HepG2 (cell line): ENCODE results near the gene PPP1R13B. TPM values are rescaled to one million over a fixed set of nuclear protein-coding genes. Genes with fewer than 3 reads are reported as not detected.

Source experiments
- ATAC-seq: fragments of 200-7000 bp; cut with Tn5 transposase; 3 replicates; pipeline ENCODE4 v1.9.1; 2020; ENCODE audit warnings: mild to moderate bottlenecking, moderate library complexity
- BruUV-seq: library from RNA; stranded (reverse); fragments of 400-500 nt; replicated peaks from 2 replicates; lab custom pipeline; 2021; lab: Mats Ljungman, UMichigan
- CTCF ChIA-PET: fragments of 300-600 bp; formaldehyde crosslinking; extraction: SDS; loops from one replicate; lab custom pipeline; 2021; ENCODE audit warnings: low total read pairs, inconsistent platforms, low intra/inter-chr PET ratio; lab: Yijun Ruan, JAX
- POLR2A ChIA-PET: fragments of 350-600 bp; sonication (Branson Sonifier 250); formaldehyde crosslinking; loops from one replicate; lab custom pipeline; 2020; ENCODE audit warnings: antibody characterized with exemption, inconsistent platforms; lab: Yijun Ruan, JAX
- DNase-seq: peaks from one replicate; pipeline ENCODE4 v3.0.0-alpha.2; 2015; ENCODE audit warnings: low spot score
- FAIRE-seq: peaks from 3 replicates; lab custom pipeline; 2011; peaks lifted over from hg19 to GRCh38; lab: Jason Lieb, UNC
- H2AFZ ChIP-seq: one replicate; pipeline ENCODE4 v1.6.1; 2011; ENCODE audit warnings: low read length, inconsistent platforms
- H3K27ac ChIP-seq: fragments of 300-600 bp; 3 replicates; pipeline ENCODE4 v1.8.0; 2011; ENCODE audit warnings: mixed run types, mild to moderate bottlenecking, mixed read lengths, low read length, inconsistent platforms; ENCODE audit not compliant: insufficient read depth; ENCODE audit errors: extremely low read length
- H3K27me3 ChIP-seq, 2 experiments: fragments of 200-600 bp in 1 of 2; 2 replicates in 1 of 2; 3 replicates in 1 of 2; pipeline versions ENCODE4 v1.6.0 to v1.8.0; 2011; ENCODE audit warnings: low read length in 2 of 2, mild to moderate bottlenecking in 2 of 2, moderate library complexity in 2 of 2, inconsistent platforms in 1 of 2; ENCODE audit not compliant: insufficient read depth in 2 of 2, control insufficient read depth in 1 of 2
- H3K36me3 ChIP-seq, 2 experiments: fragments of 200-600 bp in 1 of 2; replicated peaks in 1 of 2; 2 replicates in 1 of 2; 3 replicates in 1 of 2; pipeline versions ENCODE4 v1.5.1 to v1.8.0; 2011; ENCODE audit warnings: low read length in 2 of 2, inconsistent platforms in 1 of 2; ENCODE audit not compliant: insufficient read depth in 2 of 2, control insufficient read depth in 1 of 2
- H3K4me1 ChIP-seq: 2 replicates; pipeline ENCODE4 v1.5.1; 2012; ENCODE audit warnings: low read length, inconsistent platforms; ENCODE audit not compliant: insufficient read depth
- H3K4me2 ChIP-seq: 2 replicates; pipeline ENCODE4 v1.6.0; 2011; ENCODE audit warnings: low read depth, low read length, inconsistent platforms
- H3K4me3 ChIP-seq, 3 experiments: fragments of 200-600 bp in 1 of 3; sonication (generic), shearing (Covaris generic) in 1 of 3; replicated peaks in 1 of 3; 2 replicates each; pipeline ENCODE4 v1.5.1; 2011 to 2016; ENCODE audit warnings: low read length in 3 of 3, inconsistent platforms in 2 of 3, low read depth in 2 of 3, mild to moderate bottlenecking in 2 of 3, control low read depth in 1 of 3, mixed read lengths in 1 of 3; ENCODE audit not compliant: insufficient read depth in 1 of 3
- H3K79me2 ChIP-seq: one replicate; pipeline ENCODE4 v1.6.1; 2011; ENCODE audit warnings: low read length, inconsistent platforms; ENCODE audit not compliant: insufficient read depth
- H3K9ac ChIP-seq: 2 replicates; pipeline ENCODE4 v1.6.0; 2011; ENCODE audit warnings: mild to moderate bottlenecking, low read depth, low read length, inconsistent platforms; ENCODE audit not compliant: insufficient read depth
- H3K9me3 ChIP-seq: 2 replicates; pipeline ENCODE4 v1.5.1; 2012; ENCODE audit warnings: mild to moderate bottlenecking, low read length
- H4K20me1 ChIP-seq: 2 replicates; pipeline ENCODE4 v1.6.0; 2011; ENCODE audit warnings: inconsistent platforms, mild to moderate bottlenecking, low read length, moderate library complexity; ENCODE audit not compliant: insufficient read depth
- AGO2 ChIP-seq: fragments of 200-400 bp; formaldehyde crosslinking; optimal IDR thresholded peaks from 2 replicates; pipeline ENCODE3; 2017; ENCODE audit warnings: mild to moderate bottlenecking, low read depth, low read length, moderate library complexity
- ARID4A ChIP-seq: sonication (generic); formaldehyde crosslinking; IDR thresholded peaks from 2 replicates; pipeline ENCODE4 v1.5.0; 2020; ENCODE audit warnings: mild to moderate bottlenecking, missing genetic modification reagents, borderline replicate concordance
- PRDM4 ChIP-seq: sonication (generic); formaldehyde crosslinking; IDR thresholded peaks from 2 replicates; pipeline ENCODE4 v1.9.0; 2021; ENCODE audit warnings: missing genetic modification reagents, borderline replicate concordance
- SRY ChIP-seq: sonication (generic); formaldehyde crosslinking; IDR thresholded peaks from 2 replicates; pipeline ENCODE4 v1.8.0; 2022; ENCODE audit warnings: mild to moderate bottlenecking, missing genetic modification reagents
- TFE3 ChIP-seq: IDR thresholded peaks from 2 replicates; pipeline ENCODE4 v1.6.1; 2016
- ZNF10 ChIP-seq: sonication (generic); formaldehyde crosslinking; IDR thresholded peaks from 2 replicates; pipeline ENCODE4 v1.4.0; 2020; ENCODE audit warnings: mild to moderate bottlenecking, low read depth, missing genetic modification reagents, borderline replicate concordance
- WGBS: methylation state at CpG from one replicate; pipeline ENCODE4 v1.1.6; 2017; ENCODE audit warnings: low lambda C conversion rate; 5-methylcytosine and 5-hydroxymethylcytosine counted together
- in situ Hi-C: cut with HindIII; loops from 2 replicates; pipeline ENCODE4 v1.10.0; 2017; ENCODE audit warnings: low pct_unique_long_range_greater_than_20kb; ENCODE audit not compliant: extremely low pct_ligation_motif_present
- intact Hi-C: fragments of 100-400 bp; cut with micrococcal nuclease; formaldehyde crosslinking; loops from one replicate; pipeline ENCODE4 v1.10.0; 2022; ENCODE audit not compliant: unreplicated experiment
- polyA plus RNA-seq, 8 experiments: library from polyadenylated mRNA; depleted of rRNA in 3 of 8; stranded (reverse) in 7 of 8; unstranded in 1 of 8; fragments of >200 nt; fragmentation: Illumina TruSeq in 4 of 8; extraction: Trizol in 4 of 8; gene quantifications; 2 replicates each; pipeline versions ENCODE4 v1.2.1 to v1.2.3, GENCODE V29; 2011 to 2016; ENCODE audit warnings: low read depth in 4 of 8, missing spikeins in 1 of 8, mixed read lengths in 1 of 8; ENCODE audit not compliant: insufficient read depth in 1 of 8
- total RNA-seq, 5 experiments: library from RNA; depleted of rRNA; stranded (reverse); fragments of >200 nt; fragmentation: Illumina TruSeq; extraction: Trizol; gene quantifications; 2 replicates each; pipeline ENCODE4 v1.2.3, GENCODE V29; 2016; ENCODE audit warnings: low read depth in 1 of 5

PPP1R13B gene
- total and polyA plus RNA-seq, 2 of the 13 experiments (the other 11 are each of a cell fraction or from before 2014, with no cell fraction given) = 4.6 to 9.4 TPM

- BruUV-seq = no TSS peak
- no peak for FAIRE-seq
Observed at GRCh38 chr14:103709814-103710213, 137.6 kb downstream of the PPP1R13B start.

GRCh38 chr14:103708750-103709187 lies 138.6 kb downstream of the PPP1R13B start:
- Histone ChIP-seq H3K27ac (no peak overlapping the region), H3K4me3 (no peak overlapping the region), H3K9me3 (no peaks in the 10 kb centered on the region), H2AFZ (no peak overlapping the region), H3K4me2 (no peak overlapping the region), H3K9ac (no peak overlapping the region), H4K20me1 (no peaks in the 10 kb centered on the region), H3K79me2 (peaks cover 1% of the 10 kb centered on the region), H3K36me3 (peaks cover 7 to 35% of the 10 kb centered on the region in 2 experiments; a peak in 3 of 5 replicates), H3K27me3 (no peaks in the 10 kb centered on the region; a peak in 1 of 5 replicates), H3K4me1 (peaks cover 6% of the 10 kb centered on the region)
- no peak for ATAC-seq
- FAIRE-seq = no peak
- ChIA-PET CTCF (no interaction called here), POLR2A (no interaction called here)
- BruUV-seq = no TSS peak
- intact Hi-C loops = no loop called here
- WGBS = over 99% methylated on average over 17 of the region's 18 CpGs
- no peak for DNase-seq
- in situ Hi-C loops = no loop called here
- TF ChIP-seq ZNF10 (CRISPR knock-in tag) = no peak
- no peak for TF ChIP-seq TFE3 (CRISPR knock-in tag)
- 0 out of 2 replicates have a peak, but pooled peaks have one; percentile 20 for TF ChIP-seq ARID4A (CRISPR knock-in tag)
- TF ChIP-seq SRY (CRISPR knock-in tag) = no peak

More at GRCh38 chr14:103709814-103710213, 137.6 kb downstream of the PPP1R13B start:
- H3K4me2 ChIP-seq = no peak overlapping the region
- DNase-seq (no peak), ATAC-seq (no peak)
- H3K9ac ChIP-seq = no peak overlapping the region
- peaks cover 7 to 34% of the 10 kb centered on the region in 2 experiments; a peak in 3 of 5 replicates for H3K36me3 ChIP-seq
- no peaks in the 10 kb centered on the region; a peak in 1 of 5 replicates for H3K27me3 ChIP-seq
- no peak overlapping the region for H2AFZ ChIP-seq
- intact Hi-C loops = no loop called here
- H3K4me3 ChIP-seq = no peak overlapping the region
- no peaks in the 10 kb centered on the region for H3K9me3 ChIP-seq
- ChIA-PET CTCF (no interaction called here), POLR2A (no interaction called here)
- H3K79me2 ChIP-seq = peaks cover 6% of the 10 kb centered on the region
- H3K4me1 ChIP-seq = peaks cover 16% of the 10 kb centered on the region
- no peaks in the 10 kb centered on the region for H4K20me1 ChIP-seq
- WGBS = 94% methylated on average over 13 of the region's 15 CpGs
- in situ Hi-C loops = no loop called here
- no peak overlapping the region for H3K27ac ChIP-seq
- peak; percentile 74 for TF ChIP-seq AGO2
- no peak for TF ChIP-seq PRDM4 (CRISPR knock-in tag)
